Psoas muscle (tissue), 8 donors: ENCODE data around the gene ANO5. TPM values are rescaled to one million over a fixed set of nuclear protein-coding genes. Genes with fewer than 3 reads are reported as not detected.
A peak's percentile ranks its signal among the peaks of the same experiment; 100 is the strongest.

Source experiments
- ATAC-seq, 4 donors: fragments of 200-7000 bp; cut with Tn5 transposase; one replicate each; pipeline ENCODE4 v1.9.1; 2020; ENCODE audit warnings: moderate library complexity in 3 of 4, mild to moderate bottlenecking in 2 of 4
- DNase-seq, 2 donors: peaks; one replicate each; pipeline ENCODE4 v3.0.0-alpha.2; 2020
- H3K27ac ChIP-seq: fragments of 200-600 bp; one replicate; pipeline ENCODE4 v1.8.0; 2022
- H3K27me3 ChIP-seq, 3 donors: fragments of 200-600 bp in 1 of 3; one replicate each; pipeline versions ENCODE4 v1.6.1 to v1.8.0; 2013 to 2022; ENCODE audit warnings: low read length in 2 of 3, mild to moderate bottlenecking in 2 of 3, moderate library complexity in 1 of 3; ENCODE audit not compliant: insufficient read depth in 3 of 3
- H3K36me3 ChIP-seq, 2 donors: fragments of 200-600 bp in 1 of 2; one replicate each; pipeline versions ENCODE4 v1.6.1 to v1.8.0; 2013 to 2022; ENCODE audit warnings: low read depth in 1 of 2, mild to moderate bottlenecking in 1 of 2, moderate library complexity in 1 of 2; ENCODE audit not compliant: insufficient read depth in 1 of 2
- H3K4me1 ChIP-seq: fragments of 200-600 bp; one replicate; pipeline ENCODE4 v1.8.0; 2022
- H3K4me3 ChIP-seq: fragments of 200-600 bp; one replicate; pipeline ENCODE4 v1.8.0; 2022; ENCODE audit warnings: mild to moderate bottlenecking
- H3K9me3 ChIP-seq: fragments of 200-600 bp; one replicate; pipeline ENCODE4 v1.8.0; 2022
- CTCF ChIP-seq: fragments of 200-600 bp; IDR thresholded peaks from one replicate; pipeline ENCODE4 v1.8.0; 2022; ENCODE audit warnings: antibody characterized with exemption
- WGBS, 3 donors: extraction: QIAGEN DNeasy Blood & Tissue Kit; methylation state at CpG; one replicate each; pipeline versions ENCODE4 v1.1.6 to v1.1.7; 2013; 5-methylcytosine and 5-hydroxymethylcytosine counted together
- intact Hi-C, 2 donors: fragments of 100-400 bp; cut with DNase I; formaldehyde crosslinking; loops; one replicate each; pipeline versions ENCODE4 v1.11.0 to v1.14.2; 2022
- polyA plus RNA-seq, 3 donors: library from polyadenylated mRNA; stranded (reverse); fragments of 200-250 nt; gene quantifications; one replicate each; pipeline ENCODE4 v1.2.3, GENCODE V29; 2013
- total RNA-seq, 4 donors: library from RNA; stranded (reverse); fragmentation: NEBNext Ultra II Directional in 2 of 4; extraction: Animal tissue kit (Norgen Biotek cat#: 25700) in 2 of 4; gene quantifications; one replicate each; pipeline versions ENCODE4 v1.2.1 to v1.2.4, GENCODE V29; 2021 to 2023
- donor health status: healthy with polysubstance abuse.
- donor health status: DM: no; HTN: no; CAD: no; lungs with moderate emphysema.
- donor health status: Bipolar disorder and iron deficiency.
- donor health status: healthy.
- donor health status: DM: yes; HTN: yes; CAD: no.
- donor health status: DM: no; HTN: no; CAD: no.
- donor health status: DM: no; HTN: no; CAD: no.
- donor health status: DM: yes; HTN: yes; CAD: no.

ANO5 gene
- total and polyA plus RNA-seq, 7 donors: 2.6 to 52.1 (median 28.8) TPM

GRCh38 chr11:22207162-22207561, 14.3 kb downstream of the ANO5 start:
- intact Hi-C loops: no loop called here

DNA sequence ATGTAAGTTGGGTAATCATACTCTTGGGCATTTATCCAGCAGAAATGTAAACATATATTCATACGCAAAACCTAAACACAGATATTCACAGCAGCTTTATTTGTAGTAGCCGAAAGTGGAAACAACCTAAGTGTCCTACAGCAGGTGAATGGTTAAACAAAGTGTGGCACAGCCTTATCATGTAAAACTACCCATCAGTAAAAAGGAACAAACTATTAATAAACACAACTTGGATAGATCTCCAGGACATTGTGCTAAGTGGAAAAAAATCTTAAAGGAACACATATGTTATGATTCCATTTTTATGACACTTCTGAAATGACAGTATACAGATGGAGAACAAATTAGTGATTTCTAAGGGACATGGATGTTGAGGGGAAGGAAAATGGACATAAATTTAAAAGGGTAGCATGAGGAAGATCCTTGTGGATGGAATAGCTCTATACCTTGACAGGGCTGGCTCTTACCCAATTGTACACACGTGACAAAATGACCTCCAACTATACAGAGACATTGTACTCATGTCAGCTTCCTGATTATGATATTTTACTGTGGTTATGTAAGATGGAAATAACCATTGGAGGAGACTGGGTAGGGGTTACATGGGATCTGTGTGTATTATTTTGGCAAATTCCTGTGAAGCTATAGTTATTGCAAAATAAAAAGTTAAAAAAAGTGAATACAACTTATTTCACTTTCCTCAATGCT, 15.4 kb downstream of the ANO5 start:
- H3K27ac ChIP-seq: peak overlapping the region; percentile 13
- WGBS, 3 donors: 30 to 44% (median 42%) methylated on average over 3 of the region's 3 CpGs

More at GRCh38 chr11:22207162-22207561, 14.3 kb downstream of the ANO5 start:
- ATAC-seq (peak in 2 of 4 donors; percentile 57 to 75), DNase-seq (no peak)
- Histone ChIP-seq H3K4me1 (peaks cover 46% of the 10 kb centered on the region), H3K9me3 (no peaks in the 10 kb centered on the region), H3K27ac (peak overlapping the region; percentile 19), H3K4me3 (peak overlapping the region; percentile 16), H3K27me3 (no peaks in the 10 kb centered on the region), H3K36me3 (no peaks in the 10 kb centered on the region)
- TF ChIP-seq CTCF: no peak

GRCh38 chr11:22216940-22217339, 24.1 kb downstream of the ANO5 start:
- Histone ChIP-seq H3K27me3 (no peaks in the 10 kb centered on the region), H3K4me1 (no peaks in the 10 kb centered on the region), H3K9me3 (no peaks in the 10 kb centered on the region), H3K4me3 (no peak overlapping the region), H3K27ac (peak overlapping the region; percentile 26), H3K36me3 (peaks cover 0 to 10% of the 10 kb centered on the region in 2 donors)
- intact Hi-C loops: no loop called here
- ATAC-seq (peak in 2 of 4 donors; percentile 53 to 66), DNase-seq (no peak)
- TF ChIP-seq CTCF: no peak

More for the DNA sequence above, 15.4 kb downstream of the ANO5 start:
- DNase-seq: no peak
- intact Hi-C loops: no loop called here
- Histone ChIP-seq H3K4me3 (peak overlapping the region; percentile 0), H3K27me3 (no peaks in the 10 kb centered on the region), H3K4me1 (peaks cover 46% of the 10 kb centered on the region), H3K36me3 (no peaks in the 10 kb centered on the region), H3K9me3 (no peaks in the 10 kb centered on the region)
- ATAC-seq: peak; percentile 27 to 92 (median 56)
- no peak for TF ChIP-seq CTCF

DNA sequence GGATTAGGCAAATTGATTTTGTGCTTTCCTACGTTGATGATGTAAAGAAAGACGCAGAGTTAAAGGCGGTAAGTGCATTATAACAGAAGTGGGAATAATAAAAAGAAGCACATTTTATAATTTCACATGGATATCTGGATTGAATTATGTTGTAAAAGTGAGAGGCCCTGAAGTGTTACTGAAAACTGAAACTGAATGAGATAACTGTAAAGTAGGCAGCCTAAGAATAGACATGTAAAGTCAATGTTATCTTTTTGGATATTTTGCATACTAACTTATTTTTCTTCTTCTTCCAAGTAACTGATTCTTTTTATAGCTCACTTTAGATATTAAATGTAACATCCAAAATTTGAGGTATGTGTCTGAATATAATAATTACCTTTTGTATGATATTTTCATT, 28.3 kb downstream of the ANO5 start:
- Histone ChIP-seq H3K9me3 (no peaks in the 10 kb centered on the region), H3K36me3 (peaks cover 0 to 32% of the 10 kb centered on the region in 2 donors), H3K4me3 (no peak overlapping the region), H3K27ac (no peak overlapping the region), H3K4me1 (no peaks in the 10 kb centered on the region), H3K27me3 (no peaks in the 10 kb centered on the region)
- intact Hi-C loops: no loop called here
- 92 to 97% (median 96%) methylated on average over 3 of the region's 3 CpGs for WGBS, 3 donors
- DNase-seq: no peak
- no peak for ATAC-seq
- no peak for TF ChIP-seq CTCF

- no peak for TF ChIP-seq CTCF
- intact Hi-C loops: no loop called here
- H3K4me3 ChIP-seq: no peak overlapping the region
- no peak overlapping the region for H3K27ac ChIP-seq
- ATAC-seq (peak in 1 of 4 donors; percentile 43), DNase-seq (no peak)
- WGBS, 3 donors: 71 to 85% (median 84%) methylated on average over 4 of the region's 4 CpGs
- H3K9me3 ChIP-seq: no peaks in the 10 kb centered on the region
- no peaks in the 10 kb centered on the region for H3K27me3 ChIP-seq
- H3K36me3 ChIP-seq: peaks cover 0 to 64% of the 10 kb centered on the region in 2 donors
- H3K4me1 ChIP-seq: no peaks in the 10 kb centered on the region
Measured at GRCh38 chr11:22225190-22225589, 32.3 kb downstream of the ANO5 start.
